HG02970 (cell line): Measurements from ENCODE around the gene PIEZO2.
"Not testable (repeated sequence)": the region's sequence is repeated elsewhere in the genome, so short reads cannot be mapped to it uniquely, and the experiment has no call there.

Experiments
- ATAC-seq: cut with Tn5 transposase; IDR thresholded peaks from one replicate; pipeline ENCODE4 v1.9.1; 2021; ENCODE audit warnings: mild to moderate bottlenecking, moderate library complexity, moderate number of reproducible peaks; ENCODE audit not compliant: unreplicated experiment, low FRiP score

PIEZO2 gene

GRCh38 chr18:11153097-11153496 lies 3.7 kb upstream of the PIEZO2 start:
- ATAC-seq, result no peak

- no peak for ATAC-seq
These were observed 874 bp upstream of the PIEZO2 start for GRCh38 chr18:11150271-11150615.

GRCh38 chr18:11148680-11149440 lies 509 bp downstream of the PIEZO2 start:
- no peak for ATAC-seq

- ATAC-seq, result no peak
These were observed 1.2 kb downstream of the PIEZO2 start for GRCh38 chr18:11147962-11148679.

GRCh38 chr18:11147371-11147951 lies 1.9 kb downstream of the PIEZO2 start:
- no peak for ATAC-seq

- no peak for ATAC-seq
These were observed 2.4 kb downstream of the PIEZO2 start for GRCh38 chr18:11146947-11147345.

GRCh38 chr18:11146238-11146946 lies 3.0 kb downstream of the PIEZO2 start:
- ATAC-seq, result no peak

GRCh38 chr18:11145413-11146191 lies 3.8 kb downstream of the PIEZO2 start:
- ATAC-seq, result no peak

GRCh38 chr18:11137400-11137799 lies 12.0 kb downstream of the PIEZO2 start:
- no peak for ATAC-seq

GRCh38 chr18:11136241-11136640 lies 13.1 kb downstream of the PIEZO2 start:
- ATAC-seq, result no peak

GRCh38 chr18:11134940-11135339 lies 14.4 kb downstream of the PIEZO2 start:
- ATAC-seq, result no peak

GRCh38 chr18:11129059-11129458 lies 20.3 kb downstream of the PIEZO2 start:
- not testable (repeated sequence) for ATAC-seq

- no peak for ATAC-seq
These were observed 23.7 kb downstream of the PIEZO2 start for GRCh38 chr18:11125492-11126315.

- no peak for ATAC-seq
These were observed 25.3 kb downstream of the PIEZO2 start for GRCh38 chr18:11124054-11124453.

GRCh38 chr18:11121443-11121849 lies 27.9 kb downstream of the PIEZO2 start:
- ATAC-seq, result no peak

- ATAC-seq, result no peak
These were observed 29.3 kb downstream of the PIEZO2 start for GRCh38 chr18:11119959-11120587.

- no peak for ATAC-seq
These were observed 29.8 kb downstream of the PIEZO2 start for GRCh38 chr18:11119550-11119949.

GRCh38 chr18:11118051-11118766 lies 31.2 kb downstream of the PIEZO2 start:
- no peak for ATAC-seq
